G401.6 (cell line): ENCODE data around the gene STK39.
A peak's percentile ranks its signal among the peaks of the same experiment; 100 is the strongest.

Experiments used
- FAIRE-seq: peaks from 2 replicates; lab custom pipeline; 2012; peaks lifted over from hg19 to GRCh38; lab: Jason Lieb, UNC

STK39 gene

GRCh38 chr2:168157070-168157469, 90.3 kb downstream of the STK39 start:
- FAIRE-seq: no peak

- no peak for FAIRE-seq
These were observed 90.7 kb downstream of the STK39 start for GRCh38 chr2:168156661-168157060.

GRCh38 chr2:168155680-168156079, 91.7 kb downstream of the STK39 start:
- FAIRE-seq: no peak

GRCh38 chr2:168155046-168155445, 92.3 kb downstream of the STK39 start:
- FAIRE-seq: no peak

- no peak for FAIRE-seq
These were observed 94.4 kb downstream of the STK39 start for GRCh38 chr2:168152902-168153530.

- no peak for FAIRE-seq
These were observed 97.4 kb downstream of the STK39 start for GRCh38 chr2:168149986-168150385.

GRCh38 chr2:168149150-168149974, 98.0 kb downstream of the STK39 start:
- FAIRE-seq: no peak

- no peak for FAIRE-seq
These were observed 99.3 kb downstream of the STK39 start for GRCh38 chr2:168147830-168148794.

- FAIRE-seq: no peak
These were observed 100.2 kb downstream of the STK39 start for GRCh38 chr2:168146892-168147810.

GRCh38 chr2:168145426-168146310, 101.7 kb downstream of the STK39 start:
- no peak for FAIRE-seq

GRCh38 chr2:168145011-168145410, 102.4 kb downstream of the STK39 start:
- no peak for FAIRE-seq

- FAIRE-seq: no peak
These were observed 103.6 kb downstream of the STK39 start for GRCh38 chr2:168143813-168144212.

GRCh38 chr2:168140892-168141291, 106.5 kb downstream of the STK39 start:
- FAIRE-seq: no peak

GRCh38 chr2:168139852-168140251, 107.5 kb downstream of the STK39 start:
- FAIRE-seq: no peak

- no peak for FAIRE-seq
These were observed 108.5 kb downstream of the STK39 start for GRCh38 chr2:168138901-168139300.

GRCh38 chr2:168138374-168138773, 109.0 kb downstream of the STK39 start:
- no peak for FAIRE-seq

GRCh38 chr2:168137510-168138180, 109.8 kb downstream of the STK39 start:
- no peak for FAIRE-seq

- peak; percentile 79 for FAIRE-seq
These were observed 110.9 kb downstream of the STK39 start for GRCh38 chr2:168136392-168136977.

- no peak for FAIRE-seq
These were observed 111.8 kb downstream of the STK39 start for GRCh38 chr2:168135630-168136029.

- no peak for FAIRE-seq
These were observed 112.3 kb downstream of the STK39 start for GRCh38 chr2:168135121-168135520.
